GM21723 (cell line): ENCODE measurements around the gene TPSG1.
"Not testable (repeated sequence)": the region's sequence is repeated elsewhere in the genome, so short reads cannot be mapped to it uniquely, and the experiment has no call there.

Experiments used
- ATAC-seq: cut with Tn5 transposase; IDR thresholded peaks from one replicate; pipeline ENCODE4 v1.9.1; 2021; ENCODE audit warnings: mild to moderate bottlenecking, moderate library complexity; ENCODE audit not compliant: unreplicated experiment

TPSG1 gene

GRCh38 chr16:1257561-1258224 is 32.6 kb upstream of the TPSG1 start:
- no peak for ATAC-seq

GRCh38 chr16:1256874-1257322 is 31.8 kb upstream of the TPSG1 start:
- ATAC-seq, result no peak

GRCh38 chr16:1256296-1256873 is 31.3 kb upstream of the TPSG1 start:
- ATAC-seq, result not testable (repeated sequence)

- ATAC-seq, result not testable (repeated sequence)
Observed at GRCh38 chr16:1255276-1256122, 30.4 kb upstream of the TPSG1 start, which contains the start of gene TPSD1. Gene TPSD1 (plus strand): TSS chr16:1256069. CDS start chr16:1256281, 212 bp downstream.

GRCh38 chr16:1254821-1255220 is 29.8 kb upstream of the TPSG1 start:
- ATAC-seq, result not testable (repeated sequence)

GRCh38 chr16:1253701-1254364 is 28.8 kb upstream of the TPSG1 start:
- ATAC-seq, result not testable (repeated sequence)

GRCh38 chr16:1249031-1249755 is 24.1 kb upstream of the TPSG1 start:
- ATAC-seq, result not testable (repeated sequence)

- not testable (repeated sequence) for ATAC-seq
Observed at GRCh38 chr16:1247903-1248537, 23.0 kb upstream of the TPSG1 start.

- ATAC-seq, result no peak
Observed at GRCh38 chr16:1245452-1246020, 20.5 kb upstream of the TPSG1 start.

- ATAC-seq, result no peak
Observed at GRCh38 chr16:1244881-1245280, 19.8 kb upstream of the TPSG1 start.

GRCh38 chr16:1243907-1244850 is 19.1 kb upstream of the TPSG1 start:
- ATAC-seq, result not testable (repeated sequence)

- not testable (repeated sequence) for ATAC-seq
Observed at GRCh38 chr16:1243363-1243762, 18.3 kb upstream of the TPSG1 start.

- not testable (repeated sequence) for ATAC-seq
Observed at GRCh38 chr16:1241081-1241480, 16.0 kb upstream of the TPSG1 start.

GRCh38 chr16:1240436-1240835 is 15.4 kb upstream of the TPSG1 start, which contains the start of gene TPSAB1:
Gene TPSAB1 (plus strand): TSS chr16:1240705. CDS start chr16:1240939, 234 bp downstream.
- ATAC-seq, result not testable (repeated sequence)

GRCh38 chr16:1239575-1239974 is 14.5 kb upstream of the TPSG1 start:
- not testable (repeated sequence) for ATAC-seq

GRCh38 chr16:1238909-1239308 is 13.8 kb upstream of the TPSG1 start:
- not testable (repeated sequence) for ATAC-seq

GRCh38 chr16:1237990-1238389 is 12.9 kb upstream of the TPSG1 start:
- ATAC-seq, result no peak

- not testable (repeated sequence) for ATAC-seq
Observed at GRCh38 chr16:1236659-1237058, 11.6 kb upstream of the TPSG1 start.
